ENCODE measurements around the gene PCNX2. TPM values are rescaled to one million over a fixed set of nuclear protein-coding genes. Genes with fewer than 3 reads are reported as not detected.

Gene PCNX2
- total RNA-seq, 2 experiments from 2014 or later: 17.6 to 31.7 TPM

GRCh38 chr1:233248014-233248413, 47.5 kb downstream of the PCNX2 start:
- no peaks in the 10 kb centered on the region for H3K9me3 Mint-ChIP-seq (ENCODE audit: low read depth)
- H3K27me3 Mint-ChIP-seq: no peaks in the 10 kb centered on the region
- peaks cover 8% of the 10 kb centered on the region for H3K4me1 Mint-ChIP-seq
- H3K36me3 Mint-ChIP-seq: peaks cover 37% of the 10 kb centered on the region
- ATAC-seq (no peak), DNase-seq (no peak)
- CTCF ChIA-PET: no interaction called here
- H3K27ac Mint-ChIP-seq: no peak overlapping the region
- H3K4me3 Mint-ChIP-seq: no peak overlapping the region

DNA sequence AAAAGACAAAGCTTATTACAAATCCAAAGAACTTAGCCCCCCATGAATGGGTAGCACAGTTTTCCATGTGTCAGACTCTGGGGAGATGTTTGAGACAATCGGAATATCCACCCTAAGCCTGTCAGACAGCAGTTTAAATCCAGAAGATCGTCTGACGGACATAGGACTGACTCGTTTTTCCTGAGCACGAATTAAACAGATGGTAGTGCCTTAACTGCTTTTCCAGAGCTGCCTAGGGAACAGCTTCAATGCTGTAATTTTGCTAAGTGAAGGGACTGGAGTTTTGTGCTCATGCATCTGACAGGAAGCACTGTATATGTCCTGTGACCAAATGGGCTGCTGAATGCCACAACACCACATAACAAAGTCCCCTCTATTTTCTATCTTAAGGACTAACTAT, 48.6 kb downstream of the PCNX2 start:
- Mint-ChIP-seq H3K36me3 (peaks cover 37% of the 10 kb centered on the region), H3K27ac (no peak overlapping the region), H3K27me3 (no peaks in the 10 kb centered on the region), H3K4me1 (peaks cover 8% of the 10 kb centered on the region), H3K9me3 (ENCODE audit: low read depth) (no peaks in the 10 kb centered on the region), H3K4me3 (no peak overlapping the region)
- DNase-seq (no peak), ATAC-seq (no peak)
- CTCF ChIA-PET: no interaction called here

DNA sequence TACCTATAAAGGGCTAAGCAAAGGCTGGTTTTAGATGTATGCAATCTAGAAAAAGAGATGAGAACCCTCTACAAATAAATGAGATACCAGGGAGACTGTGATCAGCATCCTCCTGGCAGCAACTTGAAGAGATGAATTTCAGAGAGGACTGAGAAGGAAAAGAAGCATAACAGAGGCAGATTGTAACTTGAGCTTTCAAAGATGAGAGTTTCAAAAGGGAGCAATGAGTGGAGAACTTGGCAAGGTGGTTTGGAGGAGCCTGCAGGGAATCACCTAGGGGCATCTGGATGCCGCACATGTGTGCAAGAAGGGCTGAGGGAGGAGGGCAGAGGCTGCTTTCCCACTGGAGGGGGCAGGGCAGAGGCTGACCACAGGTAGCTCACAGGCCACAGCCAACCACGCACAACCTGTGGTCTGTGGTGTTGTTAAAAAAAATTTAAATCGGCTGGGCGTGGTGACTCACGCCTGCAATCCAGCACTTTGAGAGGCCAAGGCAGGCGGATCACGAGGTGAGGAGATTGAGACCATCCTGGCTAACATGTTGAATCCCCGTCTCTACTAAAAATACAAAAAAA, 50.2 kb downstream of the PCNX2 start:
- ATAC-seq (no peak), DNase-seq (no peak)
- no peak overlapping the region for H3K4me3 Mint-ChIP-seq
- H3K9me3 Mint-ChIP-seq (ENCODE audit: low read depth): no peaks in the 10 kb centered on the region
- CTCF ChIA-PET: no interaction called here
- H3K4me1 Mint-ChIP-seq: peaks cover 8% of the 10 kb centered on the region
- no peaks in the 10 kb centered on the region for H3K27me3 Mint-ChIP-seq
- H3K36me3 Mint-ChIP-seq: peaks cover 34% of the 10 kb centered on the region
- H3K27ac Mint-ChIP-seq: no peak overlapping the region

GRCh38 chr1:233244183-233244582, 51.3 kb downstream of the PCNX2 start:
- Mint-ChIP-seq H3K27me3 (no peaks in the 10 kb centered on the region), H3K9me3 (ENCODE audit: low read depth) (no peaks in the 10 kb centered on the region), H3K27ac (no peak overlapping the region), H3K36me3 (peaks cover 26% of the 10 kb centered on the region), H3K4me3 (no peak overlapping the region), H3K4me1 (peaks cover 8% of the 10 kb centered on the region)
- CTCF ChIA-PET: interaction anchor here (0.9 kb wide), 1 partner anchor 26 kb away, joined by 3 read pairs; no protein-coding TSS in a partner anchor
- DNase-seq (no peak), ATAC-seq (no peak)

GRCh38 chr1:233242827-233243483, 52.6 kb downstream of the PCNX2 start:
- ATAC-seq: no peak
- DNase-seq: no peak
- CTCF ChIA-PET: no interaction called here
- no peak overlapping the region for H3K4me3 Mint-ChIP-seq
- peaks cover 8% of the 10 kb centered on the region for H3K4me1 Mint-ChIP-seq
- peaks cover 17% of the 10 kb centered on the region for H3K36me3 Mint-ChIP-seq
- H3K9me3 Mint-ChIP-seq (ENCODE audit: low read depth): no peaks in the 10 kb centered on the region
- H3K27me3 Mint-ChIP-seq: no peaks in the 10 kb centered on the region
- no peak overlapping the region for H3K27ac Mint-ChIP-seq

GRCh38 chr1:233241759-233242158, 53.8 kb downstream of the PCNX2 start:
- H3K4me3 Mint-ChIP-seq: no peak overlapping the region

GRCh38 chr1:233240829-233241682, 54.5 kb downstream of the PCNX2 start:
- peaks cover 15% of the 10 kb centered on the region for H3K36me3 Mint-ChIP-seq
- CTCF ChIA-PET: interaction anchor here (0.7 kb wide), 1 partner anchor 200 kb away, joined by 3 read pairs; no protein-coding TSS in a partner anchor
- H3K9me3 Mint-ChIP-seq (ENCODE audit: low read depth): no peaks in the 10 kb centered on the region
- ATAC-seq: no peak
- H3K27ac Mint-ChIP-seq: no peak overlapping the region
- peaks cover 8% of the 10 kb centered on the region for H3K4me1 Mint-ChIP-seq
- no peak overlapping the region for H3K4me3 Mint-ChIP-seq
- no peak for DNase-seq
- H3K27me3 Mint-ChIP-seq: no peaks in the 10 kb centered on the region

More at GRCh38 chr1:233241759-233242158, 53.8 kb downstream of the PCNX2 start:
- Mint-ChIP-seq H3K27ac (no peak overlapping the region), H3K9me3 (ENCODE audit: low read depth) (no peaks in the 10 kb centered on the region), H3K27me3 (no peaks in the 10 kb centered on the region), H3K4me1 (peaks cover 8% of the 10 kb centered on the region), H3K36me3 (peaks cover 14% of the 10 kb centered on the region)
- ATAC-seq: no peak
- CTCF ChIA-PET: no interaction called here
- no peak for DNase-seq

DNA sequence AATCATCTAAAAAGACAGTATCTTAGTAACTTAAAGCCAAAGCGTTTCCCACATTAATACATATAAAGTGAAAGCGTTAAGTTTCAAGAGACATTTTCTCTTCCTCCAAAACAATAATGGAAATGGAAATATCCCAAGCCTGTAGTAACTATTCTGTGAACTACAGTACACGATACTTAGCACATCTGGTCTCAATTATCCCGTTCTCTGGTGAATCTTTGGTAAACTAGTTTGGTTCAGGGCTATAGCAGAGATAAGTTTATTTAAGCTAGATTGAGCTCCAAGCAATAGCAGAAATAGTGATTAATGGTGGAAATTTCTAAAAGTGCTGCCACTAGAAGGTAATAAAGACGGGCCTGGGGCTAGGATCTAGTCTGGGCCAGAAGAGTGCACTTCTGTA, 55.2 kb downstream of the PCNX2 start:
- peaks cover 4% of the 10 kb centered on the region for H3K4me1 Mint-ChIP-seq

GRCh38 chr1:233238884-233239431, 56.6 kb downstream of the PCNX2 start:
- CTCF ChIA-PET: no interaction called here
- Mint-ChIP-seq H3K4me3 (no peak overlapping the region), H3K9me3 (ENCODE audit: low read depth) (no peaks in the 10 kb centered on the region), H3K4me1 (no peaks in the 10 kb centered on the region), H3K27ac (no peak overlapping the region), H3K27me3 (no peaks in the 10 kb centered on the region), H3K36me3 (peaks cover 7% of the 10 kb centered on the region)
- DNase-seq: no peak
- ATAC-seq: no peak

More for the DNA sequence above, 55.2 kb downstream of the PCNX2 start:
- ATAC-seq (no peak), DNase-seq (no peak)
- H3K4me3 Mint-ChIP-seq: no peak overlapping the region
- no peaks in the 10 kb centered on the region for H3K27me3 Mint-ChIP-seq
- H3K36me3 Mint-ChIP-seq: peaks cover 13% of the 10 kb centered on the region
- CTCF ChIA-PET: interaction anchor here (0.7 kb wide), 1 partner anchor 201 kb away, joined by 3 read pairs; no protein-coding TSS in a partner anchor
- H3K9me3 Mint-ChIP-seq (ENCODE audit: low read depth): no peaks in the 10 kb centered on the region
- no peak overlapping the region for H3K27ac Mint-ChIP-seq

DNA sequence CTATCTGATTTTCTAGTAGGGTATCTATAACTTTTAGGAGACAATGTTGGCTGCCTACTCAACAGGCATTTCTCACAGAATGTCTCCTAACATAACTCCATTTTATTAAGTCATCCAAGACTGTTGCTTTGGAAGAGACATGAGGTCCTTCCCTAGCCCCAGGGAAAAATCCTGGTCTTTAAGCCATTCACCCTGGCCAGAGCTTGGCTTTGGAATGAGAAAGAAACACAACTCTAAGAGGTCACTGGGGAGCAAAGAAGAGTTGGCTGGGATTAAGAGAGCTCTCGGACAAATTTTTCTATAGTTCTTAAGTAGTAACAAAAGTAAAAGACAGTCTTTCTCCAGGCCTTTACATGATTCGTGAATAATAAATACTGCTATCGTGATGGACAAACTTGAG, 57.9 kb downstream of the PCNX2 start:
- Mint-ChIP-seq H3K9me3 (ENCODE audit: low read depth) (no peaks in the 10 kb centered on the region), H3K36me3 (peaks cover 7% of the 10 kb centered on the region)
- CTCF ChIA-PET: no interaction called here

GRCh38 chr1:233233508-233234040, 62.0 kb downstream of the PCNX2 start:
- no peaks in the 10 kb centered on the region for H3K9me3 Mint-ChIP-seq (ENCODE audit: low read depth)
- no peak overlapping the region for H3K4me3 Mint-ChIP-seq
- no peak for ATAC-seq
- H3K27me3 Mint-ChIP-seq: no peaks in the 10 kb centered on the region
- H3K27ac Mint-ChIP-seq: no peak overlapping the region
- CTCF ChIA-PET: no interaction called here
- DNase-seq: no peak
- peaks cover 7% of the 10 kb centered on the region for H3K36me3 Mint-ChIP-seq
- H3K4me1 Mint-ChIP-seq: peaks cover under 1% of the 10 kb centered on the region

More for the DNA sequence above, 57.9 kb downstream of the PCNX2 start:
- Mint-ChIP-seq H3K27me3 (no peaks in the 10 kb centered on the region), H3K4me3 (no peak overlapping the region), H3K27ac (no peak overlapping the region), H3K4me1 (no peaks in the 10 kb centered on the region)
- DNase-seq (no peak), ATAC-seq (no peak)

- DNase-seq: no peak
- ATAC-seq: no peak
- CTCF ChIA-PET: no interaction called here
- H3K27me3 Mint-ChIP-seq: no peaks in the 10 kb centered on the region
- H3K27ac Mint-ChIP-seq: no peak overlapping the region
- H3K4me3 Mint-ChIP-seq: no peak overlapping the region
- peaks cover 2% of the 10 kb centered on the region for H3K36me3 Mint-ChIP-seq
- peaks cover 5% of the 10 kb centered on the region for H3K4me1 Mint-ChIP-seq
- H3K9me3 Mint-ChIP-seq (ENCODE audit: low read depth): no peaks in the 10 kb centered on the region
Measured at GRCh38 chr1:233230011-233230410, 65.5 kb downstream of the PCNX2 start.

GRCh38 chr1:233229288-233229687, 66.2 kb downstream of the PCNX2 start:
- no peak overlapping the region for H3K4me3 Mint-ChIP-seq
- CTCF ChIA-PET: no interaction called here
- no peaks in the 10 kb centered on the region for H3K9me3 Mint-ChIP-seq (ENCODE audit: low read depth)
- peaks cover 2% of the 10 kb centered on the region for H3K36me3 Mint-ChIP-seq
- no peak overlapping the region for H3K27ac Mint-ChIP-seq
- H3K4me1 Mint-ChIP-seq: peaks cover 5% of the 10 kb centered on the region
- H3K27me3 Mint-ChIP-seq: no peaks in the 10 kb centered on the region
- DNase-seq (no peak), ATAC-seq (no peak)
